Measurements from ENCODE around the gene FAM107B. TPM values are rescaled to one million over a fixed set of nuclear protein-coding genes. Genes with fewer than 3 reads are reported as not detected.

Gene FAM107B
- total and polyA plus RNA-seq, 10 of the 15 experiments (the other 5 are each of a cell fraction or from before 2014, with no cell fraction given): 22.9 to 162 (median 86.6) TPM

DNA sequence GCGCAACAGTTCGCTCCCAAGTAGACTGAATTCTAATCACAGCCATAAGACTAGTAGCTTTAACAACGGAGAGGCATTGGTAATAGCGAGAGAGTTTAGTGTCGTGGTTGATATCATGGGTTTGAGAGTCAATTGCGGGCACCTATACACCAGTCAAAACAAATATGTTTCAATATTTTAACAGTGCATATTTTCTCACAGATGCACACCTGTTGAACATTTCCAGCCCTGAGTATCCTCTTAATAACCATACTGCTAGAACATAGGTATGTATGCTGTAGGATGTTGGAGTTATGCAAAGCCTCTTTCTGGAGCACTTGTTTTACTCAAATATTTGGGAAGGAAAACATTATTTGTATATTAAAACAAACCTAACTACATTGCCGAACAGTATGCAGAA is 92.9 kb downstream of the FAM107B start:
- Histone ChIP-seq H3K27me3 (replicated peaks in 1 of 2; ENCODE audit: control insufficient read depth in 2 of 2, insufficient read depth in 2 of 2, low read length in 1 of 2) (no peaks in the 10 kb centered on the region), H3K36me3 (ENCODE audit: control insufficient read depth in 2 of 2, insufficient read depth in 2 of 2, low read length in 1 of 2) (no peaks in the 10 kb centered on the region), H3K79me2 (ENCODE audit: control insufficient read depth, insufficient read depth, low read length) (no peaks in the 10 kb centered on the region), H3K27ac (ENCODE audit: control insufficient read depth, insufficient read depth) (no peak overlapping the region), H3K9ac (ENCODE audit: control insufficient read depth, insufficient read depth, low read length) (no peak overlapping the region), H3K4me3 (no peak overlapping the region), H3K4me2 (ENCODE audit: control insufficient read depth, insufficient read depth) (no peak overlapping the region), H3K4me1 (ENCODE audit: control insufficient read depth, insufficient read depth, low read length) (peaks cover 6% of the 10 kb centered on the region; the same call in 1 of the 2 replicates), H4K20me1 (ENCODE audit: control insufficient read depth, insufficient read depth) (no peaks in the 10 kb centered on the region), H2AFZ (ENCODE audit: control insufficient read depth, low read depth, low read length) (no peak overlapping the region), H3K9me3 (replicated peaks; ENCODE audit: control insufficient read depth, insufficient read depth, low read length) (no peaks in the 10 kb centered on the region; the same call in 2 of the 3 replicates)
- POLR2A ChIA-PET: no interaction called here
- TF ChIP-seq CREM (IDR thresholded peaks at IDR 0.05; ENCODE audit: low read depth) (no peak), MTA3 (IDR thresholded peaks at IDR 0.05; ENCODE audit: borderline replicate concordance, low read length) (no peak), NFYB (IDR thresholded peaks at IDR 0.05; ENCODE audit: insufficient read depth, low read depth, low read length) (no peak), CBFB (IDR thresholded peaks at IDR 0.05; ENCODE audit: low read depth) (no peak), KDM1A (IDR thresholded peaks at IDR 0.05; ENCODE audit: borderline replicate concordance) (no peak), MEF2A (IDR thresholded peaks at IDR 0.05; ENCODE audit: insufficient read depth, low read depth, low read length) (no peak), GATAD2B (conservative IDR thresholded peaks at IDR 0.05; ENCODE audit: low read depth) (no peak), YY1 (IDR thresholded peaks at IDR 0.05; ENCODE audit: low read depth, low read length) (no peak), EP300 (IDR thresholded peaks at IDR 0.05; ENCODE audit: borderline replicate concordance in 1 of 2, control insufficient read depth in 1 of 2, low read depth in 2 of 2, low read length in 2 of 2) (no peak), TCF12 (IDR thresholded peaks at IDR 0.05; ENCODE audit: low read depth, low read length) (no peak), EZH2 (IDR thresholded peaks at IDR 0.05; ENCODE audit: borderline replicate concordance, control insufficient read depth, low read depth, low read length) (no peak), NFYA (IDR thresholded peaks at IDR 0.05; ENCODE audit: borderline replicate concordance, low read depth, low read length) (no peak)
- TF ChIP-seq, protein P1, sequence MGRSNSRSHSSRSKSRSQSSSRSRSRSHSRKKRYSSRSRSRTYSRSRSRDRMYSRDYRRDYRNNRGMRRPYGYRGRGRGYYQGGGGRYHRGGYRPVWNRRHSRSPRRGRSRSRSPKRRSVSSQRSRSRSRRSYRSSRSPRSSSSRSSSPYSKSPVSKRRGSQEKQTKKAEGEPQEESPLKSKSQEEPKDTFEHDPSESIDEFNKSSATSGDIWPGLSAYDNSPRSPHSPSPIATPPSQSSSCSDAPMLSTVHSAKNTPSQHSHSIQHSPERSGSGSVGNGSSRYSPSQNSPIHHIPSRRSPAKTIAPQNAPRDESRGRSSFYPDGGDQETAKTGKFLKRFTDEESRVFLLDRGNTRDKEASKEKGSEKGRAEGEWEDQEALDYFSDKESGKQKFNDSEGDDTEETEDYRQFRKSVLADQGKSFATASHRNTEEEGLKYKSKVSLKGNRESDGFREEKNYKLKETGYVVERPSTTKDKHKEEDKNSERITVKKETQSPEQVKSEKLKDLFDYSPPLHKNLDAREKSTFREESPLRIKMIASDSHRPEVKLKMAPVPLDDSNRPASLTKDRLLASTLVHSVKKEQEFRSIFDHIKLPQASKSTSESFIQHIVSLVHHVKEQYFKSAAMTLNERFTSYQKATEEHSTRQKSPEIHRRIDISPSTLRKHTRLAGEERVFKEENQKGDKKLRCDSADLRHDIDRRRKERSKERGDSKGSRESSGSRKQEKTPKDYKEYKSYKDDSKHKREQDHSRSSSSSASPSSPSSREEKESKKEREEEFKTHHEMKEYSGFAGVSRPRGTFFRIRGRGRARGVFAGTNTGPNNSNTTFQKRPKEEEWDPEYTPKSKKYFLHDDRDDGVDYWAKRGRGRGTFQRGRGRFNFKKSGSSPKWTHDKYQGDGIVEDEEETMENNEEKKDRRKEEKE (IDR thresholded peaks at IDR 0.05): no peak
- TF ChIP-seq, protein P2, sequence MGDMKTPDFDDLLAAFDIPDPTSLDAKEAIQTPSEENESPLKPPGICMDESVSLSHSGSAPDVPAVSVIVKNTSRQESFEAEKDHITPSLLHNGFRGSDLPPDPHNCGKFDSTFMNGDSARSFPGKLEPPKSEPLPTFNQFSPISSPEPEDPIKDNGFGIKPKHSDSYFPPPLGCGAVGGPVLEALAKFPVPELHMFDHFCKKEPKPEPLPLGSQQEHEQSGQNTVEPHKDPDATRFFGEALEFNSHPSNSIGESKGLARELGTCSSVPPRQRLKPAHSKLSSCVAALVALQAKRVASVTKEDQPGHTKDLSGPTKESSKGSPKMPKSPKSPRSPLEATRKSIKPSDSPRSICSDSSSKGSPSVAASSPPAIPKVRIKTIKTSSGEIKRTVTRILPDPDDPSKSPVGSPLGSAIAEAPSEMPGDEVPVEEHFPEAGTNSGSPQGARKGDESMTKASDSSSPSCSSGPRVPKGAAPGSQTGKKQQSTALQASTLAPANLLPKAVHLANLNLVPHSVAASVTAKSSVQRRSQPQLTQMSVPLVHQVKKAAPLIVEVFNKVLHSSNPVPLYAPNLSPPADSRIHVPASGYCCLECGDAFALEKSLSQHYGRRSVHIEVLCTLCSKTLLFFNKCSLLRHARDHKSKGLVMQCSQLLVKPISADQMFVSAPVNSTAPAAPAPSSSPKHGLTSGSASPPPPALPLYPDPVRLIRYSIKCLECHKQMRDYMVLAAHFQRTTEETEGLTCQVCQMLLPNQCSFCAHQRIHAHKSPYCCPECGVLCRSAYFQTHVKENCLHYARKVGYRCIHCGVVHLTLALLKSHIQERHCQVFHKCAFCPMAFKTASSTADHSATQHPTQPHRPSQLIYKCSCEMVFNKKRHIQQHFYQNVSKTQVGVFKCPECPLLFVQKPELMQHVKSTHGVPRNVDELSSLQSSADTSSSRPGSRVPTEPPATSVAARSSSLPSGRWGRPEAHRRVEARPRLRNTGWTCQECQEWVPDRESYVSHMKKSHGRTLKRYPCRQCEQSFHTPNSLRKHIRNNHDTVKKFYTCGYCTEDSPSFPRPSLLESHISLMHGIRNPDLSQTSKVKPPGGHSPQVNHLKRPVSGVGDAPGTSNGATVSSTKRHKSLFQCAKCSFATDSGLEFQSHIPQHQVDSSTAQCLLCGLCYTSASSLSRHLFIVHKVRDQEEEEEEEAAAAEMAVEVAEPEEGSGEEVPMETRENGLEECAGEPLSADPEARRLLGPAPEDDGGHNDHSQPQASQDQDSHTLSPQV (IDR thresholded peaks at IDR 0.05): no peak
- CTCF ChIA-PET: interaction anchor here (0.5 kb wide), 1 partner anchor 19 kb away, joined by 4 read pairs; no protein-coding TSS in a partner anchor
- DNase-seq (ENCODE audit: low read depth, low spot score): no peak
- intact Hi-C loops (cut with micrococcal nuclease; ENCODE audit: unreplicated experiment): no loop called here
- no TSS peak for BruUV-seq (replicated peaks)
- in situ Hi-C loops (cut with MboI): no loop called here
- RAD21 ChIA-PET (ENCODE audit: unreplicated experiment): no interaction called here
- ATAC-seq: no peak
- no peak for FAIRE-seq
- WGBS (ENCODE audit: insufficient coverage, insufficient replicate concordance, low lambda C conversion rate, missing lambda C conversion rate): 70% methylated on average over 7 of the region's 7 CpGs
- SMC1A ChIA-PET (ENCODE audit: uncharacterized antibody, unreplicated experiment): interaction anchor here (1.2 to 1.4 kb wide), 2 partner anchors 33 to 179 kb away, joined by 3 read pairs; no protein-coding TSS in a partner anchor

Measured in GM12878 (cell line).